GM19324 (cell line): Measurements from ENCODE around the gene CSF1R.

ENCODE experiments used
- ATAC-seq: cut with Tn5 transposase; IDR thresholded peaks from one replicate; pipeline ENCODE4 v1.9.1; 2021; ENCODE audit warnings: mild to moderate bottlenecking, moderate library complexity; ENCODE audit not compliant: unreplicated experiment, low FRiP score

Gene CSF1R

DNA sequence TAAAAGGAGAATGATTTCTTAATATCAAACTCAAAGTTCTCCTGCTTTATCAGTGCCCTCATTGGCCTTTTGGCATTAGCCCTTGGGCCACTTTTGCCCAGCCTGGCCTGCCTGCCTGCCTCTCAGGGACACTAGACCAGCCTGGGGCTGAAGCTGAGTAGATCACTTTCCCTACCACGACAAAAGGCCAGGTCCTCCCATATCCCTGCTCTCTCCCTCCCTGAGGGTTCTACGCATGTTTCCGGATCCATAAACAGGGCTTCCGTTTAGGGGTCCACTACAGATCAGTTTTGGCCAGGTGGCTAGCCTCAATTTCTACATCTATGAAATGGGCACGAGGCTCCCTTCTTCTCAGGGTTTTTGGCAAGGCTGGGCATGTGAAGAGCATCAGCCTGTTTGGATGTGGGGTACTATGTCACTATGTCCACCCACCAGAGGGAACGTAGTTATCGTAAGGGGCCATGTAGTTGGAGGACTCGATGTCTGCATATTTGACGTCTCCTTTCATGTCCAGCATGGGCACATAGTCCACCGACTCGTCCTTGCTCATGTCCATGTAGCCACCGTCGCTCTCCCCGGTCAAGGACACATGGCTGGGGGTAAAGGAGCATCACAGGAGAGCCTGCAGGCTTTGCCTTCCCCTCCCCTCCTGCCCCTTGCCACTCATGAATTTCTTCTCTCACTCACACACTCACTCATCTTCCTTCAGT lies 35.2 kb upstream of the CSF1R start:
- ATAC-seq = no peak

DNA sequence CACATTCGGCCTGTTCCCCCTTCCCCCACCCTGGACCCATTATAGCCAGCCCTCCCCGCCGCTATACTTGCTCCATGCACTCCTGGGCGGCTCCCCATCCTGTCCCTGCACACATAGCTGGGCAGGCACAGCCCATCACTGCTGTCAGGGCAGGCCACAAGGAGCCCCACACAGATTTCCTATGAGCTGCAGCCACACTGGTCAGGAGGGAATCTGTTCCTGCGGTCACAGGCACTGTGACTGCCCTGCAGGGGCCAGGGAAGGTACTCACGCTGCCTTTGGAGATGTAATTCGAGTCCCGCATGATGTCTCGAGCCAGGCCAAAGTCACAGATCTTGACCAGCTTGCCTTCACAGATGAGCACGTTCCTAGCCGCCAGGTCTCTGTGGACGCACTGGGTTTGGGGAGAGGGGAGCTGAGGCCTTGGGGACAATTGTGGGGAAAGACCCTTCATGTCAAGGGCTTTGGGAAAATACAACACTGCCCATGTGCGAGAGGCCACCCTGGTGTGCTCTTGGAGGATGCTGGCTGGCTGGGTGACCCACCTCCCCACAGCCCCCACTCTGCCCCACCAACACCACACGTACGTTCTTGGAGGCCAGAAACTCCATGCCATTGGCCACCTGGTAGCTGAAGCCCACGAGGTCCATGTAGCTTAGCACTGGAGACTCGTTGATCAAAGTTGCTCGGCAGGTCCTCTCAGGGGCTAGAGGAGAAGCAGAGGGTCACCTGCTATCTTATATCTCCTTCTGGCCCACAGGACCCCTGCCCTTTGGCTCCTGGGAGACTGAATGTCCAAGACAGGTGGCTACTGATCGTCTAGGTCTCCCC lies 34.5 kb upstream of the CSF1R start:
- no peak for ATAC-seq

DNA sequence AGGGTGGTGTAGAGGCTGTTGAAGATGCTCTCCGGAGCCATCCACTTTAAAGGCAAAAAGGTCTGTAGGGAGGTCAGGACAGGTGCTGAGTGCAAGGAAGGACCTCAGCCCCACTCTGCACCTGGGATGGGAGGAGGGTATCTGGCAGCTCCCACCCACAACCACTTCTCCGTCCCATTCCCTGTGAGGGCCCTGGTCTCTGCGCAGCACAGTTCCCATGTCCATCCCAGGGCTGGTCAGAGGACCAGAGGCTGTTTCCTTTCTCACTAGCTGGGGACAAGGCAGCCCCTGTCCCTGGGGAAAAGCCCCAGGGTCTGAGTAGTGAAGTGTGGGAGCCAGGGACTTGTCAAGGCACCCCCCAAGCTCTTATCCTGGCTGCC lies 33.7 kb upstream of the CSF1R start:
- ATAC-seq = no peak

DNA sequence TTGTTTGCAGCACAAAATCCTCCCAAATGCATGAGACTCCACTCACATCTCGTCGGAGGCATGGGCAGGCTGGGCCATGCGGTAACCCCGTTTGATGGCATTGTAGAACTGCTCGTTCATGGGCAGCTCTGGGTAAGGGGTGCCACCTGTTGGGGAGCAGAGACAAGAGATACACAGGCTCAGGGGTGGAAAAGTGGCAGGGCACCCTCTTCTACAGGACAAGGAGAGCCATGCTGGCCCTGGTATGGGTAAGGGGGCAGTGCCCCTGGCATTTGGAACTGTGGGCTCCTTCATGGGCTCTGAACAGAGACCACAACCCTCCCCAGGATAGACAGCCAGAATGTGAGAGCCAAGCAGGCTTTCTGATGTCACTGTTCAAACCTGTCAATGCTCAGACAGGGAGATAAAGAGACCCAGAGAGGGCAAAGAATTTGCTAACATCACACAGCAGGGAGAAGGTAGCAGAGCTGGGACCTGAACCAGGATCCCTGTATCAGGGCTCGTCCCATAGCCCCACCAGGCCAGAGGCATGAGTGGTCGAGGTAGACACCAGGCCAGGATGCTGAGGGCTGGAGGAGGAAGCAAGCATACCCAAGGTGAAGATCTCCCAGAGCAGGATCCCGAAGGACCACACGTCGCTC lies 33.2 kb upstream of the CSF1R start:
- ATAC-seq = no peak

DNA sequence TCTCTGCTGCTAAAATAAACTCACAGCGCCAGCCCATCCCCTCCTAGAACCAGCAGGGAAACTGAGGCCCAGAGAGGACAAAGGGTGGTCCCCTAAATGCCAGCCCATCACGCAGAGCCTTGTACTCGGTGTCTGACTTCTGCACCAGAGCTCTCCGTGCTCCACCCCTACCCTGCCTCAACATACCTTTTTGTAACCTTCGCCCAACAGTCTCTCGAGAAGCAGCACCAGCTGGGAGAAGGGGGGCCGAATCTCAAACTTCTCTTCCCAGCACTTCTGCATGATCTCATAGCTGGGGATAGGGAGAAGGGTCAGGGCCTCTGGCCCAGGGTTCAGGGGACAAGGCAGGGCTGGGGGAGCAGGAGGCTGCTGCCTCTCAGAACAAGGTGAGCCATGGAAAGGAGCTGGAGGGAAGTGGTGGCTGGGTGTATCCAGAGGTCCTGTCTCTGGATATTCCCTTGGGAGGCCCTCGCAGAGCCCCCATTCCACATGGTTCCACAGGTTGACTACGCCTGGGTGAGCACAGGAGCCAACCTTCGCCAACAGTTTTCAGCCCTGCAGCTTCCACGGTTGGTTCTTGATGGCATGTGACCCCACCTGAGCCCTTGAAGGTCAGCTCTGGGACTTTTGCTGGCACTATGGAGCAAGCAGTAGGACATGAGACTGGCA lies 32.3 kb upstream of the CSF1R start:
- ATAC-seq = no peak

DNA sequence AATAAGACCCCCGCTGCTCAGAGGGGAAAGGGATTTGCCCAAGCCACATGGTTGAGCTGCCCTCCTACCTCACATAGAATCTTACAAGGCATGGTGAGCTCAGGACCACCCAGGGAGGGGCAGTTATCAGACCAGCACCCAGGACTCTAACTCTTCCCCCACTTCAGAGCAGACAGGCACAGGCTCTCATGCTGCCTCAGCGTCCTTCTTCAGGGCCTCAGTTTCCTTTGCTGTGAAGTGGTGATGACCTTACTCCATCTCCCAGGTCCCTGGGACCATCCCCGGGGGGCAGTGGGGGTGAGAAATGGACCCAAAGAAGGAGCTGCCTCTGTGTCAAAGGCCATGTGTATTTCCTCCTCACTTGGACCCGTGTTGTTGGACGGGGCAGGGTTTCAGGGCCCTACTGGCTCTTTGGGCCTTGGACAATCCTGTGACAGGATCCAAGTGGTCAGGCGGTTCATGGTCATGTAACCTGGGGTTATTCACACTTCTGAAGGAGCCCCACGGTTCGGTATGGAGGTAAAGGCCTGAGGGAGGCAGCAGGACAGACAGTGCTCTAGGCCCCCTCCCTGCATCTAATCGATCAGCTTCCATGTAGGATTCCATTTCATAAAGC lies 31.7 kb upstream of the CSF1R start:
- no peak for ATAC-seq

DNA sequence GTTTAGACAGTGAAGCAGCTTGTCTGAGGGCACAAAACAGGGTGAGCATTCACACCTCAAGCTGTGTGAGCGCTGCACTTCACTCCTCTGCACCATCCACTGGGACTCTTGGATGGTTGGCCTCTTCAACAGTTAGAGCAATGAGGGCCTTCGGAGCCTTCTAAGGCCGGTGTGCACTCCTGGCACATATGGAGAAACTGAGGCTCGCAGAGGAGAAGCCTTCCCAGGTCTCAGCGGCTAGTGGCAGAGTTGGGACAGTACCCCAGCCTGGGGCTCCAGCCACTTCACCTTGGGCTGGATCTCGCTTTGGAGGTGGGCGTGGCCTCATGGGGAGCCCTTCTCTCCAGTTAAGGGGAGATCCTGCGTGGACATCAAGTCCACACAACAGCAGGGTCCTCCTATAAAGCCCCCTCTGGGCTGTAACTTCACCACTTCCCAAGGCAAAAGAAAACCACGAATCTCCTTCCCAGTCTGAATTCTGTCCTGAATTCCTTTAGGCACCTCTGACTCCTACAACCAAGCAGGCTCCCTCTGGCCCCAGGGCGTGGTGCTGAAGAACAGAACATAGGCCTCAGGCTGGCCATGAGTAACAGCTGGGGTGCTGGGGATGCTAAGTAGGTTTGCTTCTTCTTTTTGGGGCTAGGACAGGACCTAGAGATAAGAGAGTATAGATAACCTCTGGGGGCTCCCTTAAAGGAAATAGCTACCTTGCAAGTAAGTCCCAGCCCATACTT lies 30.5 kb upstream of the CSF1R start:
- ATAC-seq = no peak

DNA sequence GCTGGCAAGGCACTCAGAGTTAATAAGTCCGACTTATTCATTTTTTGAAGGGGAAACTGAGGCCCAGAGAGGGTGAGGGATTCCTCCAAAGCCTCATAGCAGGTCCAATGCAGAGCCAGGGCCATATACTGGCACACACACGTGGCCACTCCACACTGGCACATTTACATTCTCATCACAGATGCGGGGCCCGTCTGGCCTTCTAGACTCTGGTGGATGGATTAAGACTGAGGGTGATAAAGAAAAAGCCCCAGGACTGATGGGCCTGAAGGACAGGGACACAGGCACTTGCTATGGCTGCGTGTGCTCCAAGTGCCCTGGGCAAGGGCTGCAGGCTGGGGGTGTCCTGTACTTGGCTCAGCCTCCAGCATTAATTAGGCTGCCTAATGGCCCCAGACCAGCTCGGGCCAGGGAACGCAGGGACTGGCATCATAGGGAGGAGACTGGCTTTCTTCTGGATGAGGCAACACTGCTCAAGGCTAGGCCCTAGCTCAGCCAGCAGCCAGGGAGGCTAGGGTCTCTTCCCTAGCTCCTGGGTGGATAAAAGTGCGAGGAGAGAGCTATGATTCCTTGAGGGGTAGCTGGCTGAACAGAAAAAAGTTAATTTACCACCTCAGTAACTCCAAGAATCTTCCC lies 28.5 kb upstream of the CSF1R start:
- no peak for ATAC-seq

DNA sequence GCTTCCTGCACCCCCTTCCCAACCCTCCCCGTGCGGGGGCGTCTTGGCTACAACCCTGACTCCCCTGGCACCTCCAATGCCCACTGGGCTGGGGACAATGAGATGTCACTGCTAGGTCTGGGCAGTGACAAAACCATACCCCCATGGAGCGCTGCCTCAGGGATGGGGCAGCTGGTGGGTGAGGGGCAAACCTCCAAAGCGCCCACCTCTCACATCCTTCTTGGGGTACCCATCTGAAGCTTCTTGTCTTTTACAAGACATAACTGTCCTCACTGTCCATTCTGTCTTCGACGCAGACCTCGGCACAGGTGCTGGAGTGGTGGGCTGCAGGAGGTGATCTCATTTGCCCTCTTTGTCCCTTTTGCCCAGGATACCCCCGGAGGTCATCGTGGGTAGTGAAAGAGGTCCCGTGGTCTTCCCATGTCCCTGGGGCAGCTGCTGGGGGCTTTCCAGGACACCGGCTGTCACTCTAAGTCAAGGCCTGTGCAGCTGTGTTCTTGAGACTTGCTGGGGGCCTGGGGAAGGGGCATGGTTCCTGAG lies 27.8 kb upstream of the CSF1R start:
- no peak for ATAC-seq

DNA sequence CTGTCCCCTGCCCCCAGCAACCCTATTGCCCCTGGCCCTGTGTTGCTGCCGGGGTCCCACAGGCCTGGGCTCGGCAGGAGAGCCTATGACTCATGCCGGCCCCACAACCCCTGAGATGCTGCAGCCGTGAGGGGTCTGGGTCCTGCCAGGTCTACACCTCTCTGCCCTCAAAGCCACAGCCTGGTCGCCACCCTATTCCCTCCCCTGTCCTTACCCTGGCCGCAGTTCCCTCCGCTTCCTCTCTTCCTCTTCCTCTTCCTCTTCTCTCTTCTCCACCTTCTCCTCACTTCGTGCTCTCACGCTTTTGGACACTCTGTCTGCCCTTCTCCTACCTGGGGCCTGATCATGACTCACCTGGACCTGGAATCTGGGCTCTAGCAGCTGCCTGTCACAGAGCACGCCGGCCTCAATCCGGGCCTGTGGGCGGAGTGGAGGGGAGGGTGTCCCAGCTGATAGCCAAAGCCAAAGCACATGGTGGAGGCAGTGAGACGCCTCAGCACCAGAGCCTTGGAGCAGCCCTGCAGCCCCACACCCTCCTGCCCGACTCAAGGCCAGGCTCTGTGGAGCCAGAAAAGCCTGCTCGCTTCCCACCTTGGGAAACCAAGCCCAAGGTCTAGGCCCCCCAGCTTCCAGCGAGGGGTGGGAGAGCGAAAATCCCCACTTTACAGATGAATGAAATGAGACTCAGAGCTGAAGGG lies 26.8 kb upstream of the CSF1R start:
- no peak for ATAC-seq

DNA sequence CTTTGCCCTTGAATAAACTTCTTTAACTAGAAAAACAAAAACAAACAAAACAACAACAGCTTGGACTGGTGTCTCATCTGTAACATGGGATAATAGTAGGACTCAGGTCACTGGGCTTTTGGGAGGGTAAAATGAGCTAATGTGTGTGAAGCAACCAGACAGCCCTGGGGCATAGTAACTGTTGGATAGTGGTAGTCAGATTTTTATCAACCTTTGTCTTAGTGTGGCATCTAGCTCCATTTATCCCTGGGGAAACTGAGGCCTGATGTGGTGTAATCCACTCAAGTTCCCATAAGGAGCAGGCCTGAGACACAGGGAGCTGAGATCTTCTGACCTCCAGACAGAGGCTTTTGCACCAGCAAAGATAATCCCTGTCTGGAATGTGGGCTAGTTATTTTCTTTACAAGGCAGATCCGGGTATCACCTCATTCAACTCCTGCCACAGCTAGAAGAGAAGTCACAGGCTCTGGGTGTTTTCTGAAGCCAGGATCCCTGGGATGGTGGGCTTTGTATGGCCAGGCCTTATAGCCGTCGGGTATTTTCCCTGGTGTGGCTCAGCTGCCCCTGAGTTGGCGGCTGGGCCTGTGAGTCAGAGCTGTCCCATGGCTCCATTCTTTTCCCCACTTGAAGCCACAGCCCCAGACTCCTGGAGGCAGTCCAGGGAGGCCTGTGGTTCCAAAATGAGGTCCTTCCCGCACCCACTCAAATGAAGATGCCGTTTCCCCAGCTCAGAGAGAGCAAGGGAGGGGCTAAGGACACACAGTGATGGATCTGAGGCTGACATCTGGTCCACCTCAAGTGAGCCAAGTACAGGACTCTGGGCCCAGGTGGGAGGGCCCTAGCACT lies 26.1 kb upstream of the CSF1R start:
- no peak for ATAC-seq

DNA sequence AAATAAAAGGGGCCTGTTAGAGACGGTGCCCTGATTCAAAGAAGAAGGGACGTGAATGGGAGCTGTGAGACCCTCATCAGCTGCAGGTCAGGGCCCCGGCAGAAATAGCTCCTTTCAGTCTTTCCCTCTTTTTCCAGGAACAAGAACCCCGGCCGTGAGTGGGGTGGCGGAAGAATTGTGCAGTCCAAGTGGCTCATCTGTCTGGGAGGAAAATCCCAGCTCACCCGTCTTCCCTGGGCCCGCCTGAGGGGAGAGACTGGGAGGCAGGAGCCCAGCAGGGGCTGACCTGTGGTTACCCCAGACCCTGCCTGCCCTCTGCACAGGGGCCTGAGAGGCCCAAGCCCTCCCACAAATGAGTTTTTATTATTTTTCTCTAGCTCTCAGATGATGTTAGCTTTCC lies 24.8 kb upstream of the CSF1R start:
- ATAC-seq = no peak

DNA sequence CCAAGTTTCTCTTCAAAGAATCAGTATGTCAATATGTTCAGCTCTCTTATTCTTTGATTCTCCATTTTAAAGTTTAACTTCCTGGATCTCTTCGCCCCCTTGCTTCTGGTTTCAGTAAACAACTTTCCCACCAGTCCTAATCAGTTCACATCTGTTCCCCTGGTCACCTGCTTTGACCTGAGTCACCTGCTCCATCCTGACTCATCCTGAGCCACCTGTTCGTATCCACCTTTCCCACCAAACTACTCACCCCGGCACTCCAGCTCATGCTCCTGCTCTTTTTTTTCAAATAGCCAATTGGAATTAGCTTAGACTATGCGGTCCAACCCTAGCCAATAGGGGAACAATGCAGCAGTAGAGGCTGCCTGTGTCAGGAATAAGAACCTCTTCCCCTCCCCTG lies 23.6 kb upstream of the CSF1R start:
- ATAC-seq = no peak

DNA sequence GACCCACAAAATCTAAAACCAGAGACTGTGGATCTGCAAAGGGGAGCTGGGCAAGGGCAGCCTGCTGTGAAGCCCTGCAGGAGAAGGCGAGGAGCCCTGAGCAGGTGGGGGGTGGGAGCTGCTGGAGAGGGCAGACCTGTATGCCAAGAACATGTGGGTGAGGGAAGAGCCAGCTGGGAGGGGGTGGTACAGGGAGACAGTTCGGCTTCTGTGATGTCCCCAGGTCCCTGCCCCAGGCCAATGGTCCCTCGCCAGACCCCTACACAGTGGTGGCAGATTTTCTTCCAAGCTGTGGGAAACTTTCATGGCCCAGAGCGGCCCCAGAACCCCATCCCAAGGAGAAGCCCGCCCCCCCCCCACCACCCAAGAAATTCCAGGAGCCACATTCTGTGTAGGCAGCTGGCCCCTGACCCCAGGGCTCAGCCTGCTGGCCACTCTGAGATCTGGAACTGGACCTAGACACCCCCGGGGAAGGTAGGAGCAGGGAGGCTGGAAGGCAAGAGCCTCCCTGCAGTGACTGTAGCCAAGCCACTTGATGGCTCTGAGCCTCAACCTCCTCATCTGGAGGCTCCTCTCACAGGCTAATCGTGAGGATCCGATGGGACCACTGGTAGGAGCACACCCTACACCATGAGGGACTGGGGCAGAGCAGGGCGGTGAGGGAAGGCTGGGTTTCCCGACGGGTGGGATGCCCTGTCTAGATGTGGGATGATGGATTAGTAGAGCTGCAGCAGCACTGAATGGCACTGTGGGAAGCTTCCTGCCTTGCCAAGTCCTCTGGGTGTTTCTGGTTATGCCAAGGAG lies 22.6 kb upstream of the CSF1R start:
- ATAC-seq = no peak

DNA sequence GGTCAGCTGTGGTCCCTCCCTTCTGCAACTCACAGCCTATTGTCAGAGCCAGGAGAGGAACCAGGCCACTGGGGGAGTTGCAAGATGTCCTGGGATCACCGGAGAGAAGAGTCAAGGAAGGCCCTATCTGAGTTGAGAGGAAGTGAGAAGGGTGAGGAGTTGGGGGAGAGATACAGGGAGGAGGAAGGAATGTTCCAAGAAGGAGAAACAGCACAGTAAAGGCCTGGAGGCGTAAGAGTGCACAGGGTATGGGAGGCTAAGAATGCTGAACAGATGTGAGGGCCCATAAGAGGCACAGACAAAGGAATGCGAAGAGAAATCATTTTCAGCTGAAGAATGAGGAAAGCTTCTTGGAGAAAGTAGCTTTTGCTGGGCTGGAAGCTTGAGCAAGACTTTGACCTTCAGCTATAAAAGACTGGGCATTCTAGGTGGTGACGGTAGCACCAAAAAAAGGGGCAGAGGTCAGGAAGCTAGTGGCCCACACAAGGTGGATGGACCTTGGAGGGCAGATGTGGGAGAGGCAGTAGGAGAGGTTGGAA lies 21.6 kb upstream of the CSF1R start:
- ATAC-seq = no peak

DNA sequence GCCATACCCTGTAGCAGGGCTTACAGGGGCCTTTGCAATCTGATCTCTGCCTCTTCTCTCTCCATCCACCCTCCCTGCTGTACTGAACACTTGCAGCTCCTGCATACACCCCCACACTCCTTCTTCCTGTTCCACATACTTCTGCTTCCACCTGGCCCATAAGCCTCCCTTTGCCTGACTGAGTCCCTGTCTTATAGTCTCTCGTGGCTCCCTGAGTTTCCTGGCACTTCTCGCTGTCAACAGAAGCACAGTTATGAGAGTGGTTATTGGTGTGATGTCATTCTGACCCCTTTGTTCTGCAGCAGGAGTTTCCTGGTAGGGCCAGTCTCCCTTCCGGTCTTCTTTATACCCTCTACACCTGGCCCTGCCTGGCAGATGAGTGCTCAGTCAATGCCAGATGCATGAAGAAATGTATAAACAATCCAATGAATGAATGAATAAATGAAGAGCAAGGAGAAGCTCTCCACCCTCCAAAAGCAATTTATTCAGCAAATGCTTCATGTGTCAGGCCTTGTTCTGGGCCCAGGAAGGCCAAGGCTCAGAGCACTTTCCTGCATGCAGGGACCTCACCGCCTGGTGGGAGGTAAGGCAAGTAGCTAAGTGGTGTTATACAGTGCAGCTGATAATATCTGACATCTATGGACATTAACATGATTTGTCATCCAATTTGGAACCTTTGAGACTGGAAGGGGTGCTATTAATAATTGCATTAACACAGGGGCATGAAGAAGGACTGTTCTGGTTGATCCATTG lies 20.5 kb upstream of the CSF1R start:
- no peak for ATAC-seq
